Neural progenitor cell (in vitro differentiated cells): ENCODE data around the gene LAMA2. TPM values are rescaled to one million over a fixed set of nuclear protein-coding genes. Genes with fewer than 3 reads are reported as not detected.

Experiments used
- DNase-seq: peaks from one replicate; pipeline ENCODE4 v3.0.0-alpha.2; 2016; ENCODE audit warnings: low spot score
- H2AFZ ChIP-seq: fragments of 200-600 bp; sonication (generic); replicated peaks from 2 replicates; pipeline ENCODE4 v1.6.1; 2016; ENCODE audit warnings: antibody characterized with exemption
- H3F3A ChIP-seq: fragments of 200-600 bp; sonication (generic); 2 replicates; pipeline ENCODE4 v1.6.1; 2016; ENCODE audit warnings: antibody characterized with exemption, low read depth
- H3K27ac ChIP-seq: fragments of 200-600 bp; sonication (generic); 2 replicates; pipeline ENCODE4 v1.5.1; 2016; ENCODE audit warnings: mild to moderate bottlenecking
- H3K27me3 ChIP-seq: fragments of 200-600 bp; sonication (generic); 2 replicates; pipeline ENCODE4 v1.6.1; 2016; ENCODE audit warnings: mild to moderate bottlenecking, moderate library complexity
- H3K36me3 ChIP-seq: fragments of 200-600 bp; sonication (generic); 2 replicates; pipeline ENCODE4 v1.5.1; 2016
- H3K4me1 ChIP-seq: fragments of 200-600 bp; sonication (generic); 2 replicates; pipeline ENCODE4 v1.6.1; 2016; ENCODE audit warnings: mixed run types
- H3K4me2 ChIP-seq: fragments of 200-600 bp; sonication (generic); 2 replicates; pipeline ENCODE4 v1.6.1; 2016
- H3K4me3 ChIP-seq: fragments of 200-600 bp; sonication (generic); 2 replicates; pipeline ENCODE4 v1.5.1; 2016
- H3K79me2 ChIP-seq: fragments of 200-600 bp; sonication (generic); 2 replicates; pipeline ENCODE4 v1.6.1; 2016; ENCODE audit warnings: low read depth
- H3K9ac ChIP-seq: fragments of 200-600 bp; sonication (generic); 2 replicates; pipeline ENCODE4 v1.6.1; 2016
- H3K9me3 ChIP-seq: fragments of 200-600 bp; sonication (generic); 2 replicates; pipeline ENCODE4 v1.5.1; 2016; ENCODE audit warnings: low read depth
- H4K20me1 ChIP-seq: fragments of 200-600 bp; sonication (generic); 2 replicates; pipeline ENCODE4 v1.6.1; 2016; ENCODE audit warnings: low read depth
- H3K27ac Mint-ChIP-seq: 3 replicates; pipeline ENCODE4 v1.8.0; 2021; ENCODE audit warnings: mixed read lengths
- H3K27me3 Mint-ChIP-seq: 2 replicates; pipeline ENCODE4 v1.8.0; 2022; ENCODE audit warnings: low read depth, mild to moderate bottlenecking, inconsistent platforms, moderate library complexity, mixed read lengths; ENCODE audit not compliant: insufficient read depth
- H3K36me3 Mint-ChIP-seq: 3 replicates; pipeline ENCODE4 v1.8.0; 2021; ENCODE audit warnings: mixed read lengths
- H3K4me1 Mint-ChIP-seq: 3 replicates; pipeline ENCODE4 v1.8.0; 2021; ENCODE audit warnings: mixed read lengths
- H3K4me3 Mint-ChIP-seq: 3 replicates; pipeline ENCODE4 v1.8.0; 2021; ENCODE audit warnings: mild to moderate bottlenecking, moderate library complexity, mixed read lengths
- H3K9me3 Mint-ChIP-seq: 3 replicates; pipeline ENCODE4 v1.8.0; 2020; ENCODE audit warnings: mixed read lengths
- EZH2 ChIP-seq: fragments of 200-600 bp; sonication (generic); IDR thresholded peaks from 2 replicates; pipeline ENCODE4 v1.6.1; 2017; ENCODE audit warnings: antibody characterized with exemption, mild to moderate bottlenecking, moderate library complexity
- EZH2phosphoT487 ChIP-seq: fragments of 200-600 bp; sonication (generic); IDR thresholded peaks from 2 replicates; pipeline ENCODE4 v1.6.1; 2017; ENCODE audit warnings: antibody characterized with exemption
- total RNA-seq: library from RNA; depleted of rRNA; stranded (reverse); fragments of >200 nt; gene quantifications from 2 replicates; pipeline ENCODE4 v1.2.3, GENCODE V29; 2015; ENCODE audit warnings: low replicate concordance
- TF ChIP-seq, protein P1 (sequence below): fragments of 200-600 bp; sonication (generic); IDR thresholded peaks from 2 replicates; pipeline ENCODE4 v1.5.1; 2017; ENCODE audit warnings: antibody characterized with exemption, mild to moderate bottlenecking

Gene LAMA2
- total RNA-seq, 1 donor from 2014 or later, result 1.5 TPM

DNA sequence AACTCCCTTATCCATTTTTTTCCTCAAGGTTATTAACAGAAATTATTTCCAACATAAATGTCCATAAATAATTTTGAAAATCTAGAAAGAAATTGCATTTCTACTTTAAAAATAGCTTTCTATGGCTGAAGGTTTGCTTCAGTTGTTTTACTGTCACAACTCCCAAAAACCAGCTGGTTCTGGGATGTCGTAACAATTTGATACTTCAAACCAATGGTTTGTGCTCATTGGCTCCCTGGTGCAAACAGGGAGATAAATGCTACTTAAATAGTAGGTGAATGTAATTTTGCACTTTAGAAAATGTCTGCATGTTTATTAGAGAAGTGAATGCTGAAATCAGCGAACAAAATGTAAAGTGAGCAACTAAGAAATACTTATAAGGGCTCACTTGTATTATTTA, 31.1 kb downstream of the LAMA2 start:
- no peaks in the 10 kb centered on the region for H3K36me3 Mint-ChIP-seq
- H3K36me3 ChIP-seq, result no peaks in the 10 kb centered on the region
- no peaks in the 10 kb centered on the region for H3K9me3 ChIP-seq
- H3K4me1 ChIP-seq, result no peaks in the 10 kb centered on the region
- no peak overlapping the region for H3K9ac ChIP-seq
- no peaks in the 10 kb centered on the region for H3K27me3 Mint-ChIP-seq
- TF ChIP-seq, protein P1, sequence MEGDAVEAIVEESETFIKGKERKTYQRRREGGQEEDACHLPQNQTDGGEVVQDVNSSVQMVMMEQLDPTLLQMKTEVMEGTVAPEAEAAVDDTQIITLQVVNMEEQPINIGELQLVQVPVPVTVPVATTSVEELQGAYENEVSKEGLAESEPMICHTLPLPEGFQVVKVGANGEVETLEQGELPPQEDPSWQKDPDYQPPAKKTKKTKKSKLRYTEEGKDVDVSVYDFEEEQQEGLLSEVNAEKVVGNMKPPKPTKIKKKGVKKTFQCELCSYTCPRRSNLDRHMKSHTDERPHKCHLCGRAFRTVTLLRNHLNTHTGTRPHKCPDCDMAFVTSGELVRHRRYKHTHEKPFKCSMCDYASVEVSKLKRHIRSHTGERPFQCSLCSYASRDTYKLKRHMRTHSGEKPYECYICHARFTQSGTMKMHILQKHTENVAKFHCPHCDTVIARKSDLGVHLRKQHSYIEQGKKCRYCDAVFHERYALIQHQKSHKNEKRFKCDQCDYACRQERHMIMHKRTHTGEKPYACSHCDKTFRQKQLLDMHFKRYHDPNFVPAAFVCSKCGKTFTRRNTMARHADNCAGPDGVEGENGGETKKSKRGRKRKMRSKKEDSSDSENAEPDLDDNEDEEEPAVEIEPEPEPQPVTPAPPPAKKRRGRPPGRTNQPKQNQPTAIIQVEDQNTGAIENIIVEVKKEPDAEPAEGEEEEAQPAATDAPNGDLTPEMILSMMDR, result no peak
- TF ChIP-seq EZH2phosphoT487 (no peak), EZH2 (no peak)
- no peaks in the 10 kb centered on the region for H3F3A ChIP-seq
- H3K79me2 ChIP-seq, result no peaks in the 10 kb centered on the region
- H3K4me3 Mint-ChIP-seq, result no peak overlapping the region
- H2AFZ ChIP-seq, result no peak overlapping the region
- H3K4me3 ChIP-seq, result no peak overlapping the region
- no peaks in the 10 kb centered on the region for H3K4me1 Mint-ChIP-seq
- H4K20me1 ChIP-seq, result no peaks in the 10 kb centered on the region
- no peaks in the 10 kb centered on the region for H3K27me3 ChIP-seq
- no peak for DNase-seq
- H3K9me3 Mint-ChIP-seq, result no peaks in the 10 kb centered on the region
- no peak overlapping the region for H3K27ac Mint-ChIP-seq
- no peak overlapping the region for H3K27ac ChIP-seq
- H3K4me2 ChIP-seq, result no peak overlapping the region

DNA sequence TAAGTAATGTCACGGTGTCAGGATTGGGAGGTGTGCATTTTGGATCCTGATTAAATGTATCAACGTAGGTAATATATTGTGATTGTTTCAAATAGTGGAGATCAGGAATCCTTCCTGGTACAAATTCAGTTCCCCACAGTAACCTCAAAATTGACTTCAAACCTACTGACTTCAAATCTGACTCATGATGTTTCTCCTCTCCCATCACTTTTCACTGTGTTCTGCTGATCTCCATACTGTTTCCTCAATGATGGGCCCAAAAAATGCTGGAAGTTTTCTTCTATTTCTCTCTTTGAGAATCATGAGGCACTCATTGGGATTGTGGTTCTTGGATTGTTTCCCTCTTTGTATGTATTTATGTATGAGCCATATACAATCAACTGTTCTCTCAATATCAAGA, 35.9 kb downstream of the LAMA2 start:
- TF ChIP-seq EZH2phosphoT487 (no peak), EZH2 (no peak)
- TF ChIP-seq, protein P1, result no peak
- no peaks in the 10 kb centered on the region for H3K9me3 Mint-ChIP-seq
- Histone ChIP-seq H3K27me3 (no peaks in the 10 kb centered on the region), H3K27ac (no peak overlapping the region), H4K20me1 (no peaks in the 10 kb centered on the region), H3K79me2 (no peaks in the 10 kb centered on the region), H3K36me3 (no peaks in the 10 kb centered on the region), H3K4me1 (no peaks in the 10 kb centered on the region), H3K9ac (no peak overlapping the region), H3K9me3 (no peaks in the 10 kb centered on the region), H3K4me2 (no peak overlapping the region), H3K4me3 (no peak overlapping the region), H2AFZ (no peak overlapping the region), H3F3A (no peaks in the 10 kb centered on the region)
- no peaks in the 10 kb centered on the region for H3K36me3 Mint-ChIP-seq
- no peaks in the 10 kb centered on the region for H3K27me3 Mint-ChIP-seq
- DNase-seq, result no peak
- H3K27ac Mint-ChIP-seq, result no peak overlapping the region
- no peaks in the 10 kb centered on the region for H3K4me1 Mint-ChIP-seq
- H3K4me3 Mint-ChIP-seq, result no peak overlapping the region

DNA sequence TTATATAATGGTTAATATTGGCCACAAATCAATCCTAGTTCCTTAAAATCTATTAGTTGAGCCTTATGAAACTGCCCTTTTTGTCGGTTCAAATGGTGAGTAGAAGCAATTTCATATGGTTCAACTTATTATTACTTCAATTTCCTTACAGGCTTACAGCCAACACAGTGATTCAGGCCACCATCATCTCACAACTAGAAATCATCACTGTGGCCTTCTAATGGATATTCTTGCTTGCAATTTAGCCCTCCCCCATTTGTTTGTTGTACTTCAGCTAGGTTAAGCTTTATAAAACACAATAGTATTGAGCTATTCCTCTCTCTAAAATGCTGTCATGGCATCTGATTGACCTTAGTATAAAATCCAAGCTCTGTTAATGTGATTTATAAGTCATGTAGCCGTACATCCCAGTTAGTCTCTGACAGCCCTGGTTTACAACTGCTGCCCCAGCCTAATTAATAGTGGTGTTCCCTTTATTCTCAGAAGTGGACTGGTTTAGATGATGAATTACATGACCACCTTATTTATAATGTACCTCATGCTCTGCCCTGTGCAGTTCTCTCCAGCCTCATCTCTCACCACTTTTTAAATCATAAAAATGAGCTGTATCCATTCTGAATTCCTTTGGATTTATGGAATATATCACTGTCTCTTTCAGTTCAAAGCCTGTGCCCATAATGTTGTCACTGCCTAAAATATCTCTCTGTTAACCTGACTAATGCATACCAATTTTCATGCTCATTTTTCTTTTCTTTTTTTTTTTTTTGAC, 36.7 kb downstream of the LAMA2 start:
- no peak overlapping the region for H3K27ac ChIP-seq
- no peak overlapping the region for H3K4me3 ChIP-seq
- no peaks in the 10 kb centered on the region for H3F3A ChIP-seq
- H3K79me2 ChIP-seq, result no peaks in the 10 kb centered on the region
- no peak for DNase-seq
- H3K9ac ChIP-seq, result no peak overlapping the region
- TF ChIP-seq EZH2 (no peak), EZH2phosphoT487 (no peak)
- TF ChIP-seq, protein P1, result no peak
- Mint-ChIP-seq H3K27ac (no peak overlapping the region), H3K27me3 (no peaks in the 10 kb centered on the region), H3K4me1 (no peaks in the 10 kb centered on the region), H3K9me3 (no peaks in the 10 kb centered on the region), H3K4me3 (no peak overlapping the region), H3K36me3 (no peaks in the 10 kb centered on the region)
- H2AFZ ChIP-seq, result no peak overlapping the region
- no peak overlapping the region for H3K4me2 ChIP-seq
- no peaks in the 10 kb centered on the region for H3K27me3 ChIP-seq
- H3K9me3 ChIP-seq, result no peaks in the 10 kb centered on the region
- no peaks in the 10 kb centered on the region for H3K36me3 ChIP-seq
- no peaks in the 10 kb centered on the region for H4K20me1 ChIP-seq
- H3K4me1 ChIP-seq, result no peaks in the 10 kb centered on the region
